GM23338 (cell line): ENCODE results near the gene AOPEP. TPM values are rescaled to one million over a fixed set of nuclear protein-coding genes. Genes with fewer than 3 reads are reported as not detected.

ENCODE experiments used
- ATAC-seq: fragments of 200-7000 bp; cut with Tn5 transposase; 3 replicates; pipeline ENCODE4 v1.9.1; 2020
- DNase-seq: peaks from one replicate; pipeline ENCODE4 v3.0.0-alpha.2; 2015; ENCODE audit warnings: low spot score
- H2AFZ ChIP-seq: fragments of 200-600 bp; sonication (generic); 2 replicates; pipeline ENCODE4 v1.8.0; 2016; ENCODE audit warnings: antibody characterized with exemption, mild to moderate bottlenecking, moderate library complexity
- H3F3A ChIP-seq: fragments of 200-600 bp; sonication (generic); replicated peaks from 2 replicates; pipeline ENCODE4 v1.8.0; 2017; ENCODE audit warnings: antibody characterized with exemption, mixed run types, low read depth
- H3K27ac ChIP-seq: fragments of 200-600 bp; sonication (generic); 2 replicates; pipeline ENCODE4 v1.6.1; 2016; ENCODE audit warnings: low read depth
- H3K27me3 ChIP-seq: fragments of 200-600 bp; sonication (generic); 2 replicates; pipeline ENCODE4 v1.8.0; 2016; ENCODE audit warnings: mild to moderate bottlenecking, mixed run types, moderate library complexity; ENCODE audit not compliant: insufficient read depth
- H3K36me3 ChIP-seq: fragments of 200-600 bp; sonication (generic); 2 replicates; pipeline ENCODE4 v1.8.0; 2016; ENCODE audit warnings: mild to moderate bottlenecking; ENCODE audit not compliant: insufficient read depth
- H3K4me1 ChIP-seq: fragments of 200-600 bp; sonication (generic); 2 replicates; pipeline ENCODE4 v1.8.0; 2016; ENCODE audit warnings: mild to moderate bottlenecking, moderate library complexity; ENCODE audit not compliant: insufficient read depth
- H3K4me2 ChIP-seq: fragments of 200-600 bp; sonication (generic); 2 replicates; pipeline ENCODE4 v1.7.1; 2017; ENCODE audit warnings: mixed run types
- H3K4me3 ChIP-seq: fragments of 200-600 bp; sonication (generic); 2 replicates; pipeline ENCODE4 v1.6.1; 2016; ENCODE audit warnings: mixed run types
- H3K79me2 ChIP-seq: fragments of 200-600 bp; sonication (generic); replicated peaks from 2 replicates; pipeline ENCODE4 v1.8.0; 2017; ENCODE audit warnings: mild to moderate bottlenecking; ENCODE audit not compliant: insufficient read depth
- H3K9me2 ChIP-seq: fragments of 200-600 bp; sonication (generic); 2 replicates; pipeline ENCODE4 v1.8.0; 2017; ENCODE audit not compliant: insufficient read depth
- H4K20me1 ChIP-seq: fragments of 200-600 bp; sonication (generic); replicated peaks from 2 replicates; pipeline ENCODE4 v1.8.0; 2017; ENCODE audit warnings: mild to moderate bottlenecking; ENCODE audit not compliant: insufficient read depth
- H3K27ac Mint-ChIP-seq: 2 replicates; pipeline ENCODE4 v1.8.0; 2020; ENCODE audit warnings: inconsistent platforms, mild to moderate bottlenecking, moderate library complexity, mixed read lengths
- H3K27me3 Mint-ChIP-seq: 3 replicates; pipeline ENCODE4 v1.8.0; 2022; ENCODE audit warnings: low read depth, mild to moderate bottlenecking, moderate library complexity, mixed read lengths, inconsistent platforms; ENCODE audit not compliant: insufficient read depth, poor library complexity
- H3K36me3 Mint-ChIP-seq: 3 replicates; pipeline ENCODE4 v1.8.0; 2021; ENCODE audit warnings: low read depth, mild to moderate bottlenecking, inconsistent platforms, moderate library complexity, mixed read lengths
- H3K4me1 Mint-ChIP-seq: 3 replicates; pipeline ENCODE4 v1.8.0; 2020; ENCODE audit warnings: mild to moderate bottlenecking, inconsistent platforms, mixed read lengths
- H3K4me3 Mint-ChIP-seq: 3 replicates; pipeline ENCODE4 v1.8.0; 2021; ENCODE audit warnings: moderate library complexity, mild to moderate bottlenecking, inconsistent platforms, mixed read lengths
- H3K9me3 Mint-ChIP-seq: 3 replicates; pipeline ENCODE4 v1.8.0; 2020; ENCODE audit warnings: moderate library complexity, mild to moderate bottlenecking, inconsistent platforms, mixed read lengths
- CREB1 ChIP-seq: fragments of 250-450 bp; sonication (Bioruptor Pico); IDR thresholded peaks from 2 replicates; pipeline ENCODE4 v1.5.0; 2020; ENCODE audit warnings: low read depth, mild to moderate bottlenecking, moderate library complexity
- ETS1 ChIP-seq: IDR thresholded peaks from 2 replicates; pipeline ENCODE4 v1.6.1; 2016; ENCODE audit warnings: antibody characterized with exemption
- EZH2 ChIP-seq: fragments of 200-600 bp; sonication (generic); IDR thresholded peaks from one replicate; pipeline ENCODE4 v1.8.0; 2017; ENCODE audit warnings: antibody characterized with exemption, mild to moderate bottlenecking, low read depth; ENCODE audit not compliant: unreplicated experiment
- JUNB ChIP-seq: IDR thresholded peaks from one replicate; pipeline ENCODE4 v1.6.1; 2016; ENCODE audit warnings: antibody characterized with exemption; ENCODE audit not compliant: unreplicated experiment
- NANOG ChIP-seq: IDR thresholded peaks from 2 replicates; pipeline ENCODE4 v1.6.1; 2016; ENCODE audit warnings: antibody characterized with exemption, borderline replicate concordance
- STAT1 ChIP-seq: IDR thresholded peaks from one replicate; pipeline ENCODE4 v1.6.1; 2016; ENCODE audit warnings: antibody characterized with exemption; ENCODE audit not compliant: unreplicated experiment
- polyA plus RNA-seq: library from polyadenylated mRNA; unstranded; fragments of >200 nt; fragmentation: Nextera tagmentation; extraction: Ambion mirVana; gene quantifications from 2 replicates; pipeline ENCODE4 v1.2.1, GENCODE V29; 2016
- total RNA-seq: library from RNA; depleted of rRNA; stranded (reverse); fragments of >200 nt; shearing (Covaris generic); gene quantifications from 2 replicates; pipeline ENCODE4 v1.2.3, GENCODE V29; 2014
- TF ChIP-seq, protein P1 (sequence below): fragments of 250-450 bp; sonication (Bioruptor Pico); IDR thresholded peaks from 2 replicates; pipeline ENCODE4 v1.5.0; 2020; ENCODE audit warnings: mild to moderate bottlenecking, moderate library complexity
- TF ChIP-seq, protein P2 (sequence below), 2 experiments: fragments of 200-600 bp in 1 of 2; sonication (generic) in 1 of 2; conservative IDR thresholded peaks; 2 replicates each; pipeline versions ENCODE4 v1.5.1 to v1.6.1; 2016 to 2017; ENCODE audit warnings: antibody characterized with exemption in 2 of 2, low read depth in 2 of 2, mild to moderate bottlenecking in 2 of 2, moderate library complexity in 1 of 2
- TF ChIP-seq, protein P3 (sequence below): IDR thresholded peaks from one replicate; pipeline ENCODE4 v1.6.1; 2018; ENCODE audit warnings: antibody characterized with exemption; ENCODE audit not compliant: unreplicated experiment

AOPEP gene
- total and polyA plus RNA-seq, 2 experiments from 2014 or later, result 7.0 to 16.5 TPM

DNA sequence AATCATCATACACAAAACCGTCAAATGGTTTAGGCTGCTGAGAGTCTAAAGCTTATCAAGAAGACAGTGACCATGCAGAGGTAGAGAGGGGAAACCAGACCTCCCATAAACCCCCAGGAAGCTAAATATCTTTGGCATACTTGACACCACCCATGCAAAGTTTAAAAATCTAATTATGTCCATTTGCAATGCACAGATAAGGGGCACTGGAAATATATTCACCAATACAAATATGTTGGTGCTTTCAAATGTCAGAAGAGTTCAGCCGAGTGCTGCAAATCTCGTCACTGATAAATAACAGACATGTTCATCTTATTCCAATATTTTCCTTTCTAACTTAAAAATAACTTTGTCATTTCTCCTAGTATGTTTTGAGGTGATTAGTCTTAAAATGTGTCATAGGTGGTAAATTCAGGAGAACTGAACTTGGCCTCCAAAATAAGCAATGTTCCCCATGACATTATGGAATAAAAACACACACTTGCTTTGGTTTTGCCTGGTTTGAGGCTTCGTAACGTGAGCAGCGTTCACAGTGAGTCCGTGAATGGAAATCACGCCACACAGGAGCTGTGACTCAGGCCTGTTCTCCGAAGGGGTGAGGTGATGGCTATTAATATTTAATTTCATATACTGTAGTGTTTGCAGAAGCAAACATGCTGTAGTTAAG, 182.2 kb downstream of the AOPEP start (continued):
- TF ChIP-seq, protein P1, sequence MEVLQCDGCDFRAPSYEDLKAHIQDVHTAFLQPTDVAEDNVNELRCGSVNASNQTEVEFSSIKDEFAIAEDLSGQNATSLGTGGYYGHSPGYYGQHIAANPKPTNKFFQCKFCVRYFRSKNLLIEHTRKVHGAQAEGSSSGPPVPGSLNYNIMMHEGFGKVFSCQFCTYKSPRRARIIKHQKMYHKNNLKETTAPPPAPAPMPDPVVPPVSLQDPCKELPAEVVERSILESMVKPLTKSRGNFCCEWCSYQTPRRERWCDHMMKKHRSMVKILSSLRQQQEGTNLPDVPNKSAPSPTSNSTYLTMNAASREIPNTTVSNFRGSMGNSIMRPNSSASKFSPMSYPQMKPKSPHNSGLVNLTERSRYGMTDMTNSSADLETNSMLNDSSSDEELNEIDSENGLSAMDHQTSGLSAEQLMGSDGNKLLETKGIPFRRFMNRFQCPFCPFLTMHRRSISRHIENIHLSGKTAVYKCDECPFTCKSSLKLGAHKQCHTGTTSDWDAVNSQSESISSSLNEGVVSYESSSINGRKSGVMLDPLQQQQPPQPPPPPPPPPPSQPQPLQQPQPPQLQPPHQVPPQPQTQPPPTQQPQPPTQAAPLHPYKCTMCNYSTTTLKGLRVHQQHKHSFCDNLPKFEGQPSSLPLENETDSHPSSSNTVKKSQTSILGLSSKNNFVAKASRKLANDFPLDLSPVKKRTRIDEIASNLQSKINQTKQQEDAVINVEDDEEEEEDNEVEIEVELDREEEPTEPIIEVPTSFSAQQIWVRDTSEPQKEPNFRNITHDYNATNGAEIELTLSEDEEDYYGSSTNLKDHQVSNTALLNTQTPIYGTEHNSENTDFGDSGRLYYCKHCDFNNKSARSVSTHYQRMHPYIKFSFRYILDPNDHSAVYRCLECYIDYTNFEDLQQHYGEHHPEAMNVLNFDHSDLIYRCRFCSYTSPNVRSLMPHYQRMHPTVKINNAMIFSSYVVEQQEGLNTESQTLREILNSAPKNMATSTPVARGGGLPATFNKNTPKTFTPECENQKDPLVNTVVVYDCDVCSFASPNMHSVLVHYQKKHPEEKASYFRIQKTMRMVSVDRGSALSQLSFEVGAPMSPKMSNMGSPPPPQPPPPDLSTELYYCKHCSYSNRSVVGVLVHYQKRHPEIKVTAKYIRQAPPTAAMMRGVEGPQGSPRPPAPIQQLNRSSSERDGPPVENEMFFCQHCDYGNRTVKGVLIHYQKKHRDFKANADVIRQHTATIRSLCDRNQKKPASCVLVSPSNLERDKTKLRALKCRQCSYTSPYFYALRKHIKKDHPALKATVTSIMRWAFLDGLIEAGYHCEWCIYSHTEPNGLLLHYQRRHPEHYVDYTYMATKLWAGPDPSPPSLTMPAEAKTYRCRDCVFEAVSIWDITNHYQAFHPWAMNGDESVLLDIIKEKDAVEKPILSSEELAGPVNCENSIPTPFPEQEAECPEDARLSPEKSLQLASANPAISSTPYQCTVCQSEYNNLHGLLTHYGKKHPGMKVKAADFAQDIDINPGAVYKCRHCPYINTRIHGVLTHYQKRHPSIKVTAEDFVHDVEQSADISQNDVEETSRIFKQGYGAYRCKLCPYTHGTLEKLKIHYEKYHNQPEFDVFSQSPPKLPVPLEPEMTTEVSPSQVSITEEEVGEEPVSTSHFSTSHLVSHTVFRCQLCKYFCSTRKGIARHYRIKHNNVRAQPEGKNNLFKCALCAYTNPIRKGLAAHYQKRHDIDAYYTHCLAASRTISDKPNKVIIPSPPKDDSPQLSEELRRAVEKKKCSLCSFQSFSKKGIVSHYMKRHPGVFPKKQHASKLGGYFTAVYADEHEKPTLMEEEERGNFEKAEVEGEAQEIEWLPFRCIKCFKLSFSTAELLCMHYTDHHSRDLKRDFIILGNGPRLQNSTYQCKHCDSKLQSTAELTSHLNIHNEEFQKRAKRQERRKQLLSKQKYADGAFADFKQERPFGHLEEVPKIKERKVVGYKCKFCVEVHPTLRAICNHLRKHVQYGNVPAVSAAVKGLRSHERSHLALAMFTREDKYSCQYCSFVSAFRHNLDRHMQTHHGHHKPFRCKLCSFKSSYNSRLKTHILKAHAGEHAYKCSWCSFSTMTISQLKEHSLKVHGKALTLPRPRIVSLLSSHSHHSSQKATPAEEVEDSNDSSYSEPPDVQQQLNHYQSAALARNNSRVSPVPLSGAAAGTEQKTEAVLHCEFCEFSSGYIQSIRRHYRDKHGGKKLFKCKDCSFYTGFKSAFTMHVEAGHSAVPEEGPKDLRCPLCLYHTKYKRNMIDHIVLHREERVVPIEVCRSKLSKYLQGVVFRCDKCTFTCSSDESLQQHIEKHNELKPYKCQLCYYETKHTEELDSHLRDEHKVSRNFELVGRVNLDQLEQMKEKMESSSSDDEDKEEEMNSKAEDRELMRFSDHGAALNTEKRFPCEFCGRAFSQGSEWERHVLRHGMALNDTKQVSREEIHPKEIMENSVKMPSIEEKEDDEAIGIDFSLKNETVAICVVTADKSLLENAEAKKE, result no peak
- TF ChIP-seq JUNB, result no peak
- no peak for TF ChIP-seq STAT1

DNA sequence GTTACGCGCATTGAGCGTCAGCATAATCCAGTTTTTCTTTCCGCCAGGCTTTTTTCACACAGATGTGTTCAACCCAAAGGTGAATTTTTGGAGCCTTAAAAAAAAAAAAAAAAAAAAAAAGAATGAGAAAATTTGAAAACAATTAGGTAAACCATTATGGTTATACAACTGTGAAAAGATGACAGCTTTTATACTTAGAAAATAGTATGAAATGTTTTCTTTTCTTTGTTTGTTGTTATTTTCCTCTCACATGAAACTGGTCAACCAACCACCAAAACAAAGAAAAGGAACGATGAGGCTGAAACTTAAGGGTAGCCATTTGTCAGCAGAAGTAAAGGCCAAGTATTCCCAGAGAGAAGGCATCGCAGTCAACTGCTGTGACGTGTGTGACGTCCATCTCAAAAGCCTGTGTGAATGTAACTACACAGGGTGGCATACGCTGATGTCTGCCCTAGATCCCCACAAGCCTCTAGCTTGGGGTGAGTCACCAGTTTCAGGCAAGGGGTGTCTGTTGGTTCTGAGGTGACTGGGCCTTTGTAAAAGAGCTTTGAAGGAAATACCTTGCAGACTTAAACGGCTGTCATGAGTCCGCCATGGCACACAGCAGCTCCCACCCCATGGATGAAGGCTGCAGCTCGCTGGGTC, 182.9 kb downstream of the AOPEP start:
- Histone ChIP-seq H3K4me2 (no peak overlapping the region), H3K27ac (no peak overlapping the region)
- H3K4me1 Mint-ChIP-seq, result peaks cover 63% of the 10 kb centered on the region
- TF ChIP-seq, protein P2, sequence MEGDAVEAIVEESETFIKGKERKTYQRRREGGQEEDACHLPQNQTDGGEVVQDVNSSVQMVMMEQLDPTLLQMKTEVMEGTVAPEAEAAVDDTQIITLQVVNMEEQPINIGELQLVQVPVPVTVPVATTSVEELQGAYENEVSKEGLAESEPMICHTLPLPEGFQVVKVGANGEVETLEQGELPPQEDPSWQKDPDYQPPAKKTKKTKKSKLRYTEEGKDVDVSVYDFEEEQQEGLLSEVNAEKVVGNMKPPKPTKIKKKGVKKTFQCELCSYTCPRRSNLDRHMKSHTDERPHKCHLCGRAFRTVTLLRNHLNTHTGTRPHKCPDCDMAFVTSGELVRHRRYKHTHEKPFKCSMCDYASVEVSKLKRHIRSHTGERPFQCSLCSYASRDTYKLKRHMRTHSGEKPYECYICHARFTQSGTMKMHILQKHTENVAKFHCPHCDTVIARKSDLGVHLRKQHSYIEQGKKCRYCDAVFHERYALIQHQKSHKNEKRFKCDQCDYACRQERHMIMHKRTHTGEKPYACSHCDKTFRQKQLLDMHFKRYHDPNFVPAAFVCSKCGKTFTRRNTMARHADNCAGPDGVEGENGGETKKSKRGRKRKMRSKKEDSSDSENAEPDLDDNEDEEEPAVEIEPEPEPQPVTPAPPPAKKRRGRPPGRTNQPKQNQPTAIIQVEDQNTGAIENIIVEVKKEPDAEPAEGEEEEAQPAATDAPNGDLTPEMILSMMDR (conservative IDR thresholded peaks at IDR 0.05; ENCODE audit: low read depth in 2 of 2), result no peak
- TF ChIP-seq ETS1 (no peak), NANOG (no peak), STAT1 (no peak), CREB1 (CRISPR knock-in tag) (no peak), EZH2 (no peak)
- TF ChIP-seq, protein P3, sequence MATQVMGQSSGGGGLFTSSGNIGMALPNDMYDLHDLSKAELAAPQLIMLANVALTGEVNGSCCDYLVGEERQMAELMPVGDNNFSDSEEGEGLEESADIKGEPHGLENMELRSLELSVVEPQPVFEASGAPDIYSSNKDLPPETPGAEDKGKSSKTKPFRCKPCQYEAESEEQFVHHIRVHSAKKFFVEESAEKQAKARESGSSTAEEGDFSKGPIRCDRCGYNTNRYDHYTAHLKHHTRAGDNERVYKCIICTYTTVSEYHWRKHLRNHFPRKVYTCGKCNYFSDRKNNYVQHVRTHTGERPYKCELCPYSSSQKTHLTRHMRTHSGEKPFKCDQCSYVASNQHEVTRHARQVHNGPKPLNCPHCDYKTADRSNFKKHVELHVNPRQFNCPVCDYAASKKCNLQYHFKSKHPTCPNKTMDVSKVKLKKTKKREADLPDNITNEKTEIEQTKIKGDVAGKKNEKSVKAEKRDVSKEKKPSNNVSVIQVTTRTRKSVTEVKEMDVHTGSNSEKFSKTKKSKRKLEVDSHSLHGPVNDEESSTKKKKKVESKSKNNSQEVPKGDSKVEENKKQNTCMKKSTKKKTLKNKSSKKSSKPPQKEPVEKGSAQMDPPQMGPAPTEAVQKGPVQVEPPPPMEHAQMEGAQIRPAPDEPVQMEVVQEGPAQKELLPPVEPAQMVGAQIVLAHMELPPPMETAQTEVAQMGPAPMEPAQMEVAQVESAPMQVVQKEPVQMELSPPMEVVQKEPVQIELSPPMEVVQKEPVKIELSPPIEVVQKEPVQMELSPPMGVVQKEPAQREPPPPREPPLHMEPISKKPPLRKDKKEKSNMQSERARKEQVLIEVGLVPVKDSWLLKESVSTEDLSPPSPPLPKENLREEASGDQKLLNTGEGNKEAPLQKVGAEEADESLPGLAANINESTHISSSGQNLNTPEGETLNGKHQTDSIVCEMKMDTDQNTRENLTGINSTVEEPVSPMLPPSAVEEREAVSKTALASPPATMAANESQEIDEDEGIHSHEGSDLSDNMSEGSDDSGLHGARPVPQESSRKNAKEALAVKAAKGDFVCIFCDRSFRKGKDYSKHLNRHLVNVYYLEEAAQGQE, result no peak

More for the DNA sequence above, 182.9 kb downstream of the AOPEP start:
- no peaks in the 10 kb centered on the region for H3K79me2 ChIP-seq
- peaks cover 8% of the 10 kb centered on the region for H3K27me3 Mint-ChIP-seq
- H4K20me1 ChIP-seq, result no peaks in the 10 kb centered on the region
- H3K9me2 ChIP-seq, result no peaks in the 10 kb centered on the region
- peaks cover 28% of the 10 kb centered on the region for H3K4me1 ChIP-seq
- H3K36me3 Mint-ChIP-seq, result no peaks in the 10 kb centered on the region
- H3K4me3 ChIP-seq, result no peak overlapping the region
- no peak overlapping the region for H3K4me3 Mint-ChIP-seq
- H3K9me3 Mint-ChIP-seq, result no peaks in the 10 kb centered on the region
- H3K36me3 ChIP-seq, result no peaks in the 10 kb centered on the region
- no peaks in the 10 kb centered on the region for H3K27me3 ChIP-seq
- no peak overlapping the region for H3K27ac Mint-ChIP-seq
- DNase-seq, result no peak
- H3F3A ChIP-seq, result no peaks in the 10 kb centered on the region
- H2AFZ ChIP-seq, result no peak overlapping the region
- no peak for ATAC-seq
